WERI-Rb-1 (cell line): ENCODE measurements around the gene TPD52L2.
A peak's percentile ranks its signal among the peaks of the same experiment; 100 is the strongest.

Experiments
- DNase-seq: peaks from one replicate; pipeline ENCODE4 v3.0.0-alpha.2; 2020
- H3K27ac ChIP-seq: fragments of 250-450 bp; sonication (Bioruptor Pico); 2 replicates; pipeline ENCODE4 v1.5.1; 2020; ENCODE audit warnings: mild to moderate bottlenecking, moderate library complexity
- H3K27me3 ChIP-seq: fragments of 250-450 bp; sonication (Bioruptor Pico); 2 replicates; pipeline ENCODE4 v1.5.1; 2021; ENCODE audit warnings: mild to moderate bottlenecking, low read depth, moderate library complexity; ENCODE audit not compliant: insufficient read depth, severe bottlenecking
- H3K36me3 ChIP-seq: fragments of 250-450 bp; sonication (Bioruptor Pico); 2 replicates; pipeline ENCODE4 v1.5.1; 2020; ENCODE audit warnings: mild to moderate bottlenecking, moderate library complexity
- H3K4me3 ChIP-seq: 2 replicates; pipeline ENCODE4 v1.5.1; 2011; ENCODE audit warnings: low read depth, mild to moderate bottlenecking, control low read depth, low read length
- H3K9me3 ChIP-seq: fragments of 250-450 bp; sonication (Bioruptor Pico); 2 replicates; pipeline ENCODE4 v1.5.1; 2021; ENCODE audit warnings: mild to moderate bottlenecking, moderate library complexity; ENCODE audit not compliant: severe bottlenecking
- TF ChIP-seq, protein P1 (sequence below): IDR thresholded peaks from 2 replicates; pipeline ENCODE4 v1.5.1; 2011; ENCODE audit warnings: low read depth, mild to moderate bottlenecking, control low read depth, inconsistent platforms, low read length

The TPD52L2 gene

DNA sequence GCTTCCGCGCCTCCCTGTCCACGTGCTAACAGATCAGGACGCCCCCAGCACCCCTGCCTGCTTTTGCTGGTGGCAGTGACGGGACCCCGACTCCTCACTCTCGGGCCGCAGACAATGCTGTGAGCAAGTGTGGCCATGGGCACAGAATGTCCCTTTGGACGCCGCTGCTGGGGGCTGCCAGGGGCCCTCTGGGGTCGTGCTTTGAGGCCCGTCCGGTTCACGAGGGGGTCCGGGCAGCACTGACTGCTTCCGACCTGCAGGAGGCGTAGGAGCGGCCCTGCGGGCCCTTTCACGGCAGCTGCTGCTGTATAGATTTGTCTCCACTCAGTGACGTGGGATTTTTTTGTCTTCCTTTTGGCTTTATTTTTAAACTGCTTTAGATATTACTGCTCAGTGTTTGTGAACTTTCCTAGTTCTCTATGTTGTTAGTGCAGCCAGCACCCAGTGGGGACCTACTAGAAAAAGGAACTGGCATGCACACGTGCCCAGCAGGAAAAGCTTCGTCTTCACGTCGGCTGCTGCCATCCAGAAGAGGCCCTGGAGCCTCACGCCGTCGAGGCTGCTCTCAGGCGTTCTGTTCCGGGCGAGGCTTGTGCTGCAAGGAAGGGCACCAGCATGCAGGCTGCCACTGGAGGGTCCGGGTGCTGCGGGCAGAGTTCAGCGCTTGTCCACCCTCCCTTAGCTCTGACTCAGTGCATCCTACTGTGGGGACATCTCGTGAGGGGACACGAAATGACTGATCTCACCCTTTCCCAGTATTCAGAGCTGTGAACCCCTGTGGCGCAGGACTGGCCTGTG, 69.4 kb downstream of the TPD52L2 start:
- Histone ChIP-seq H3K9me3 (no peaks in the 10 kb centered on the region), H3K36me3 (peaks cover 11% of the 10 kb centered on the region), H3K27me3 (no peaks in the 10 kb centered on the region), H3K27ac (no peak overlapping the region), H3K4me3 (no peak overlapping the region)
- TF ChIP-seq, protein P1, sequence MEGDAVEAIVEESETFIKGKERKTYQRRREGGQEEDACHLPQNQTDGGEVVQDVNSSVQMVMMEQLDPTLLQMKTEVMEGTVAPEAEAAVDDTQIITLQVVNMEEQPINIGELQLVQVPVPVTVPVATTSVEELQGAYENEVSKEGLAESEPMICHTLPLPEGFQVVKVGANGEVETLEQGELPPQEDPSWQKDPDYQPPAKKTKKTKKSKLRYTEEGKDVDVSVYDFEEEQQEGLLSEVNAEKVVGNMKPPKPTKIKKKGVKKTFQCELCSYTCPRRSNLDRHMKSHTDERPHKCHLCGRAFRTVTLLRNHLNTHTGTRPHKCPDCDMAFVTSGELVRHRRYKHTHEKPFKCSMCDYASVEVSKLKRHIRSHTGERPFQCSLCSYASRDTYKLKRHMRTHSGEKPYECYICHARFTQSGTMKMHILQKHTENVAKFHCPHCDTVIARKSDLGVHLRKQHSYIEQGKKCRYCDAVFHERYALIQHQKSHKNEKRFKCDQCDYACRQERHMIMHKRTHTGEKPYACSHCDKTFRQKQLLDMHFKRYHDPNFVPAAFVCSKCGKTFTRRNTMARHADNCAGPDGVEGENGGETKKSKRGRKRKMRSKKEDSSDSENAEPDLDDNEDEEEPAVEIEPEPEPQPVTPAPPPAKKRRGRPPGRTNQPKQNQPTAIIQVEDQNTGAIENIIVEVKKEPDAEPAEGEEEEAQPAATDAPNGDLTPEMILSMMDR = peak; percentile 44; the same call in 1 of the 2 replicates
- DNase-seq = no peak

DNA sequence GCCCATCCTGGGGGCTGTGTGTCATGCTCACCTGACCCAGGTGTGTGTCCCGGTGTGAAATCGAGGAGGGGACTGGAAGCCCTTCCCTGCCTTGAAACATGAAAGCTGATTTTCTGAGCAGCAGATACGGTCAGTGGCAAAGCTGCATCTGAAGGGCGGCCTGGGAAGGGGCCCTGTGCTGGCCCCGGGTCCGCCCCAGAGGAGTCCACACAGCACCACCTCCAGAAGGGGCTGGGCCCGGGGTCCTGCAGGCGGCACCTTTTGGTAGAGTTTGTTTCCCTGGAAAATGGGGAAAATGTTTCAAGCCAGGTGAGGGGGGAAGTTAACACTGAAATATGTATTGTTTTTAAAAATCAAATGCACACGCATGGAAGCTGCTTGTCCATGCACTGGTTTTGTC, 70.4 kb downstream of the TPD52L2 start:
- peaks cover 14% of the 10 kb centered on the region for H3K36me3 ChIP-seq
- no peak overlapping the region for H3K27ac ChIP-seq
- H3K9me3 ChIP-seq = no peaks in the 10 kb centered on the region
- TF ChIP-seq, protein P1 = no peak
- H3K4me3 ChIP-seq = no peak overlapping the region
- no peaks in the 10 kb centered on the region for H3K27me3 ChIP-seq
- no peak for DNase-seq

DNA sequence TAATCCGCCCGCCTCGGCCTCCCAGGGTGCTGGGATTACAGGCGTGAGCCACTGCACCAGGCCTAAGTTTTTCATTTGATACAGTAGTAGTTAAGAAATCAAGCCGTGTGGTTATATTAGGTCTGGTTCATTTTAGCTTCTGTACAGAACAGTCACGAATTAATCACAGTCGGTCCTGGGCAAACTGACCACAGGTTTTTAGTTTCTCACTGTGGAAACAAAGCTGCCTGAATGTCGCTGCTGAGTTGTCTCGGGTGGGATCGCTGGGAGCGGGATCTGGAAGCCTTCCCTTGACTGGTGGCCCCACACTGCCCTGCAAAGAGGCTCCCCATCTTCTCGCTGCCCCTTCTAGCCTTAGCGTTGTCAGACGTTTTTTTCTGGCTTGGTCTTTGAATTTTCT, 72.5 kb downstream of the TPD52L2 start:
- Histone ChIP-seq H3K27ac (no peak overlapping the region), H3K27me3 (no peaks in the 10 kb centered on the region), H3K9me3 (no peaks in the 10 kb centered on the region), H3K4me3 (no peak overlapping the region), H3K36me3 (peaks cover 7% of the 10 kb centered on the region)
- TF ChIP-seq, protein P1 = no peak
- DNase-seq = no peak

DNA sequence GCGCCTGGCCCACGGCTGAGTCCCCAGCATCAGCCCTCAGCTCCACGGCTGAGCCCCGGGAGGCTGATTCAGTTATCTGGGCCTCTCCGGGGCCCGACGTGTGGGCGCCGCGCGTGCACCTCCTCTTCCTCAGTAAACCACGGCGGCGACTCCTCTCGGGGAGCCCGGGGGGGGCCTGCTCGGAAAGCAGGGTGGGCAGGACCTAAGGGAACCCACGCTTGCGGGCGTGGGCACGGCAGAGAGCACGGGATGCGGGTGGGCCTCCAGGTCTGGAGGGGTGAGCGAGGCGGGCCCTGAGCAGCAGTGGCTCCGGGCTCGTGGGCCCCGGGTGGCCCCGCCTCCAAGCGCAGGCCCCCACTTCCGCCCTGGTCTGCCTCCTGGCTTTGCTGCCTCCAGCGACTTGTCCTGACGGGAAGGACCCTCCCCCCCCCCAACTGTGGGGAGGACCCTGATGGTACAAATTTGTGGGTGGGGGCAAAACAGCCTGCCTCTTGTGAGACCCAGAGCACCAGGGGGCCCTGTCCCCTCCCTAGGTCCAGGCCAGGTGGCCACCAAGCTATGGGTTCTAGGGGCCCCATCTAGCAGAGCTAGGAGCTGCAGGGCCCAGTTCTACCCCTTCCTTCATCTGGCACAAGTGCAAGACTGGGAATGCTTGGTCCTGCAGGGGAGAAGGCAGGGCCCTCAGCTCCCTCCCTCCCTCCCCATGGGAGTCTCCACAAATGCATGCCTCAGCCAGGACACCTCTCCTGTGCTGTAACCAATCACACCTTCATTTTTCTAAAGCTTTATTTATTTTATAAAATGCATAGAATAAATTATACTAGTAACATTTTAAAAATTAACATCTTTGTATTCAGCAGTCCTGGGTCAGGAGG, 74.2 kb downstream of the TPD52L2 start:
- no peak overlapping the region for H3K4me3 ChIP-seq
- no peaks in the 10 kb centered on the region for H3K9me3 ChIP-seq
- H3K27ac ChIP-seq = no peak overlapping the region
- no peaks in the 10 kb centered on the region for H3K27me3 ChIP-seq
- H3K36me3 ChIP-seq = peaks cover 7% of the 10 kb centered on the region
- TF ChIP-seq, protein P1 = no peak
- no peak for DNase-seq

DNA sequence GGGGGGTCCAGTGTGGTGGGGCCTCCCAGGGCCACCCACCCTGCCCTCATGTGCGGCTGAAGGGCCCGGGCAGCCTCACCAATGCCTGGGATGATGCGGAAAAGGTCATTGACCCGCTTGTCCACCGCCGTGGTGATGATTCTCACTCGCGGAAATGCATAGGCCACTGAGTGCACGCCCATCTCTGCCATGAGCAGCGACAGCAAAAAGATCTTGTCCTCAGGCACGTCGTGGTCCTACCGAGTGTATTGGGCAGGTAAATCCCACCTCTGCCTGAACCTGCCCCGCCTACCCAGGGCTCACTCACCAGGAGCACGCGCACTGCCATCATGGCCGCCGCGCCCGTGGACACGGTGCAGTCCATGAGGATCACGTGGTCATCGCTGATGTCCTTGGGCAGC, 75.0 kb downstream of the TPD52L2 start:
- TF ChIP-seq, protein P1 = no peak
- DNase-seq = no peak
- no peak overlapping the region for H3K27ac ChIP-seq
- H3K4me3 ChIP-seq = no peak overlapping the region
- H3K36me3 ChIP-seq = peaks cover 9% of the 10 kb centered on the region
- H3K9me3 ChIP-seq = no peaks in the 10 kb centered on the region
- no peaks in the 10 kb centered on the region for H3K27me3 ChIP-seq
